A549 (cell line): ENCODE measurements around the gene LRP5. TPM values are rescaled to one million over a fixed set of nuclear protein-coding genes. Genes with fewer than 3 reads are reported as not detected.

ENCODE experiments used
- ATAC-seq, 2 experiments: fragments of 200-7000 bp in 1 of 2; fragments of >200 bp in 1 of 2; cut with Nextera tagmentation in 1 of 2; cut with Tn5 transposase in 1 of 2; 3 replicates each; pipeline versions ENCODE4 v1.8.0 to v1.9.1; 2018 to 2020; ENCODE audit warnings: mild to moderate bottlenecking in 1 of 2, moderate library complexity in 1 of 2
- CTCF ChIA-PET: fragments of 300-600 bp; sonication (Branson Sonifier 250); formaldehyde crosslinking; extraction: SDS; loops from one replicate; lab custom pipeline; 2021; ENCODE audit warnings: antibody characterized with exemption, inconsistent platforms; lab: Yijun Ruan, JAX
- POLR2A ChIA-PET: fragments of 350-600 bp; formaldehyde crosslinking; extraction: SDS; loops from one replicate; lab custom pipeline; 2021; ENCODE audit warnings: antibody characterized with exemption, inconsistent platforms; lab: Yijun Ruan, JAX
- DNase-seq, 2 experiments: peaks; one replicate each; pipeline versions ENCODE4 v3.0.0 to v3.0.0-alpha.2; 2011 to 2016; ENCODE audit warnings: low read depth in 1 of 2, low spot score in 1 of 2
- FAIRE-seq: peaks from 2 replicates; lab custom pipeline; 2011; peaks lifted over from hg19 to GRCh38; lab: Jason Lieb, UNC
- H3K27ac ChIP-seq, 2 experiments: fragments of >200 bp; sonication (Bioruptor Twin); formaldehyde crosslinking; 3 replicates each; pipeline ENCODE4 v1.5.1; 2016 to 2017
- H3K4me1 ChIP-seq: fragments of >200 bp; sonication (Bioruptor Twin); formaldehyde crosslinking; 3 replicates; pipeline ENCODE4 v1.6.1; 2016
- H3K4me2 ChIP-seq: fragments of >200 bp; sonication (Bioruptor Twin); formaldehyde crosslinking; 3 replicates; pipeline ENCODE4 v1.6.1; 2016
- H3K4me3 ChIP-seq: fragments of >200 bp; sonication (Bioruptor Twin); formaldehyde crosslinking; 3 replicates; pipeline ENCODE4 v1.5.1; 2016
- H3K9me3 ChIP-seq: fragments of >200 bp; sonication (Bioruptor Twin); formaldehyde crosslinking; 3 replicates; pipeline ENCODE4 v1.6.1; 2016
- ATOH8 ChIP-seq: fragments of 250-450 bp; sonication (Bioruptor Pico); IDR thresholded peaks from 2 replicates; pipeline ENCODE4 v1.5.0; 2020; ENCODE audit warnings: low read depth, mild to moderate bottlenecking, moderate library complexity
- BHLHE40 ChIP-seq: IDR thresholded peaks from 2 replicates; pipeline ENCODE4 v1.6.1; 2012; ENCODE audit warnings: low read depth, low read length, inconsistent platforms
- CBX8 ChIP-seq: fragments of 200-600 bp; sonication (generic); IDR thresholded peaks from 2 replicates; pipeline ENCODE4 v1.6.1; 2016
- CEBPB ChIP-seq, 2 experiments: fragments of >200 bp in 1 of 2; sonication (Bioruptor Twin) in 1 of 2; formaldehyde crosslinking in 1 of 2; IDR thresholded peaks; 2 replicates each; pipeline ENCODE4 v1.6.1; 2012 to 2016
- CHD2 ChIP-seq: fragments of 150-350 bp; IDR thresholded peaks from 2 replicates; pipeline ENCODE4 v1.6.1; 2014; ENCODE audit warnings: low read length; ENCODE audit not compliant: partially characterized antibody
- CTCF ChIP-seq: fragments of >200 bp; sonication (Bioruptor Twin); formaldehyde crosslinking; IDR thresholded peaks from 3 replicates; pipeline ENCODE4 v1.5.1; 2016
- E2F6 ChIP-seq: IDR thresholded peaks from 2 replicates; pipeline ENCODE4 v1.6.1; 2012; ENCODE audit warnings: low read depth, borderline replicate concordance
- EHF ChIP-seq: fragments of 250-450 bp; sonication (Bioruptor Pico); IDR thresholded peaks from 2 replicates; pipeline ENCODE4 v1.5.0; 2020; ENCODE audit warnings: mild to moderate bottlenecking
- FOSL2 ChIP-seq, 2 experiments: fragments of 450-650 bp in 1 of 2; fragments of >200 bp in 1 of 2; sonication (Bioruptor Twin) in 1 of 2; formaldehyde crosslinking; IDR thresholded peaks; 2 replicates each; pipeline versions ENCODE4 v1.5.0 to v1.6.1; 2016 to 2020; ENCODE audit warnings: mild to moderate bottlenecking in 1 of 2, moderate library complexity in 1 of 2
- GATA3 ChIP-seq: IDR thresholded peaks from 2 replicates; pipeline ENCODE4 v1.6.1; 2012; ENCODE audit warnings: borderline replicate concordance
- HDAC2 ChIP-seq: fragments of 200-600 bp; sonication (generic); IDR thresholded peaks from 2 replicates; pipeline ENCODE4 v1.6.1; 2016
- HES2 ChIP-seq: fragments of >200 bp; sonication (Bioruptor Twin); formaldehyde crosslinking; IDR thresholded peaks from 2 replicates; pipeline ENCODE4 v1.6.1; 2016
- HEYL ChIP-seq: fragments of 250-450 bp; sonication (Bioruptor Pico); IDR thresholded peaks from 2 replicates; pipeline ENCODE4 v1.8.0; 2021; ENCODE audit warnings: mild to moderate bottlenecking, moderate library complexity
- HOXA7 ChIP-seq: fragments of 250-450 bp; sonication (Bioruptor Pico); IDR thresholded peaks from 2 replicates; pipeline ENCODE4 v1.5.0; 2020; ENCODE audit warnings: mild to moderate bottlenecking, moderate library complexity
- HOXB13 ChIP-seq: fragments of 250-450 bp; sonication (Bioruptor Pico); IDR thresholded peaks from 2 replicates; pipeline ENCODE4 v1.5.0; 2020; ENCODE audit warnings: low read depth, mild to moderate bottlenecking, moderate library complexity
- MAZ ChIP-seq: fragments of 150-350 bp; IDR thresholded peaks from 2 replicates; pipeline ENCODE4 v1.6.1; 2014; ENCODE audit warnings: antibody characterized with exemption, low read depth, low read length, borderline replicate concordance
- NFE2L2 ChIP-seq: fragments of 150-350 bp; conservative IDR thresholded peaks from 2 replicates; pipeline ENCODE4 v1.6.1; 2014; ENCODE audit warnings: low read length
- NPAS2 ChIP-seq: fragments of 250-450 bp; sonication (Bioruptor Pico); IDR thresholded peaks from 2 replicates; pipeline ENCODE4 v1.8.0; 2022; ENCODE audit warnings: mild to moderate bottlenecking, moderate library complexity, borderline replicate concordance
- NR3C1 ChIP-seq: fragments of >200 bp; sonication (Bioruptor Twin); formaldehyde crosslinking; IDR thresholded peaks from 3 replicates; pipeline ENCODE4 v1.6.1; 2017
- PBX3 ChIP-seq: IDR thresholded peaks from 2 replicates; pipeline ENCODE4 v1.6.1; 2012
- POLR2A ChIP-seq: IDR thresholded peaks from 2 replicates; pipeline ENCODE4 v1.6.1; 2012; ENCODE audit warnings: mild to moderate bottlenecking, low read length
- POLR2AphosphoS2 ChIP-seq: conservative IDR thresholded peaks from 2 replicates; pipeline ENCODE4 v1.6.1; 2012; ENCODE audit warnings: low read length, improper control_type of control experiment, inconsistent platforms
- RAD21 ChIP-seq, 2 experiments: fragments of >200 bp in 1 of 2; sonication (Bioruptor Twin) in 1 of 2; formaldehyde crosslinking in 1 of 2; IDR thresholded peaks in 1 of 2; conservative IDR thresholded peaks in 1 of 2; 2 replicates in 1 of 2; 3 replicates in 1 of 2; pipeline ENCODE4 v1.6.1; 2012 to 2018; ENCODE audit warnings: inconsistent platforms in 1 of 2
- RNF2 ChIP-seq: fragments of 200-600 bp; sonication (generic); IDR thresholded peaks from 2 replicates; pipeline ENCODE4 v1.6.1; 2016; ENCODE audit warnings: low read depth, mild to moderate bottlenecking, antibody characterized with exemption, moderate library complexity, borderline replicate concordance
- SMC3 ChIP-seq: fragments of >200 bp; sonication (Bioruptor Twin); formaldehyde crosslinking; IDR thresholded peaks from 3 replicates; pipeline ENCODE4 v1.6.1; 2018; ENCODE audit warnings: inconsistent platforms
- SREBF2 ChIP-seq: fragments of 450-650 bp; IDR thresholded peaks from 2 replicates; pipeline ENCODE4 v1.6.1; 2014; ENCODE audit warnings: mild to moderate bottlenecking, moderate library complexity
- TFCP2L1 ChIP-seq: fragments of 250-450 bp; sonication (Bioruptor Pico); IDR thresholded peaks from 2 replicates; pipeline ENCODE4 v1.5.0; 2021; ENCODE audit warnings: mild to moderate bottlenecking
- TP53 ChIP-seq: fragments of 250-450 bp; sonication (Bioruptor Pico); IDR thresholded peaks from 2 replicates; pipeline ENCODE4 v1.5.0; 2021; ENCODE audit warnings: mild to moderate bottlenecking, moderate library complexity
- USF2 ChIP-seq: fragments of 450-650 bp; IDR thresholded peaks from 2 replicates; pipeline ENCODE4 v1.6.1; 2014; ENCODE audit warnings: antibody characterized with exemption
- ZSCAN20 ChIP-seq: fragments of 250-450 bp; sonication (Bioruptor Pico); IDR thresholded peaks from 2 replicates; pipeline ENCODE4 v1.8.0; 2022; ENCODE audit warnings: mild to moderate bottlenecking, moderate library complexity
- WGBS: methylation state at CpG from one replicate; pipeline ENCODE4 v1.1.6; 2017; ENCODE audit errors: missing lambda C conversion rate; 5-methylcytosine and 5-hydroxymethylcytosine counted together
- polyA plus RNA-seq, 4 experiments: library from polyadenylated mRNA; depleted of rRNA in 3 of 4; stranded (reverse); fragments of >200 nt; fragmentation: RNase III in 1 of 4; extraction: RNeasy Plus Mini Kit Qiagen cat#74134 plus additional on column Dnase treatment in 1 of 4; gene quantifications; 2 replicates in 3 of 4; 3 replicates in 1 of 4; pipeline ENCODE4 v1.2.3, GENCODE V29; 2011 to 2017

The LRP5 gene
- polyA plus RNA-seq, 2 of the 4 experiments (the other 2 are of a cell fraction), result 10.9 to 32.3 TPM

GRCh38 chr11:68354148-68354872, 41.9 kb downstream of the LRP5 start (continued):
- peak; percentile 63; the same call in 1 of the 2 replicates for TF ChIP-seq HOXB13
- no peak for TF ChIP-seq ZSCAN20
- no peak for TF ChIP-seq NR3C1
- TF ChIP-seq SREBF2, result no peak
- TF ChIP-seq HES2, result no peak
- no peak for TF ChIP-seq HOXA7 (CRISPR knock-in tag)
- no peak for TF ChIP-seq CBX8
- TF ChIP-seq NFE2L2, result no peak
- no peak for TF ChIP-seq SMC3
- no peak for TF ChIP-seq MAZ
- no peak for TF ChIP-seq USF2
- TF ChIP-seq ATOH8, result no peak
- TF ChIP-seq TFCP2L1 (CRISPR knock-in tag), result no peak
- no peak for TF ChIP-seq RNF2
- TF ChIP-seq PBX3, result no peak; the same call in 1 of the 2 replicates
- TF ChIP-seq NPAS2 (CRISPR knock-in tag), result no peak
- TF ChIP-seq CEBPB (IDR thresholded peaks at IDR 0.05), result peak; percentile 59 to 89; a peak in 3 of 4 replicates
- no peak for TF ChIP-seq TP53 (CRISPR knock-in tag)
- TF ChIP-seq HEYL (CRISPR knock-in tag), result no peak
- no peak; the same call in 1 of the 2 replicates for TF ChIP-seq BHLHE40
- peak; percentile 50; the same call in 1 of the 2 replicates for TF ChIP-seq FOSL2 (IDR thresholded peaks at IDR 0.05)
- peak; percentile 95 for TF ChIP-seq FOSL2 (CRISPR knock-in tag; IDR thresholded peaks at IDR 0.05)
- peak; percentile 93 for TF ChIP-seq E2F6
- TF ChIP-seq GATA3, result peak; percentile 41
- no peak for TF ChIP-seq POLR2AphosphoS2
- 0 out of 2 replicates have a peak, but pooled peaks have one; percentile 31 for TF ChIP-seq EHF (CRISPR knock-in tag)
- TF ChIP-seq CHD2, result no peak

- WGBS, result 94% methylated on average over 7 of the region's 7 CpGs
- FAIRE-seq (no peak), ATAC-seq (no peak), DNase-seq (no peak)
- H3K4me1 ChIP-seq, result peaks cover 34% of the 10 kb centered on the region
- H3K27ac ChIP-seq, result peak overlapping the region; percentile 91 to 92
- 0 out of 3 replicates have a peak, but pooled peaks cover 6% of the 10 kb centered on the region for H3K9me3 ChIP-seq
- no peak overlapping the region for H3K4me3 ChIP-seq
- ChIA-PET POLR2A (interaction anchor here (1.0 kb wide), 1 partner anchor 25 kb away, joined by 6 read pairs; no protein-coding TSS in a partner anchor), CTCF (interaction anchor here (0.6 to 6.3 kb wide), 3 partner anchors 29 to 98 kb away, joined by 4 to 33 read pairs (median 9); no protein-coding TSS in a partner anchor)
- H3K4me2 ChIP-seq, result peak overlapping the region; percentile 80; the same call in 2 of the 3 replicates
- TF ChIP-seq CTCF (no peak), RAD21 (conservative IDR thresholded peaks at IDR 0.05 in 1 of 2, IDR thresholded peaks at IDR 0.05 in 1 of 2) (no peak), HDAC2 (no peak), RNF2 (no peak), GATA3 (no peak), TP53 (CRISPR knock-in tag) (no peak), POLR2A (no peak)
Measured at GRCh38 chr11:68355471-68355870, 43.1 kb downstream of the LRP5 start.
